ENCODE measurements around the gene PEAK1. TPM values are rescaled to one million over a fixed set of nuclear protein-coding genes. Genes with fewer than 3 reads are reported as not detected.

PEAK1 gene
- total and polyA plus RNA-seq, 2 donors (not counting 1 experiment from before 2014, with no cell fraction given), result 61.0 to 91.8 TPM

DNA sequence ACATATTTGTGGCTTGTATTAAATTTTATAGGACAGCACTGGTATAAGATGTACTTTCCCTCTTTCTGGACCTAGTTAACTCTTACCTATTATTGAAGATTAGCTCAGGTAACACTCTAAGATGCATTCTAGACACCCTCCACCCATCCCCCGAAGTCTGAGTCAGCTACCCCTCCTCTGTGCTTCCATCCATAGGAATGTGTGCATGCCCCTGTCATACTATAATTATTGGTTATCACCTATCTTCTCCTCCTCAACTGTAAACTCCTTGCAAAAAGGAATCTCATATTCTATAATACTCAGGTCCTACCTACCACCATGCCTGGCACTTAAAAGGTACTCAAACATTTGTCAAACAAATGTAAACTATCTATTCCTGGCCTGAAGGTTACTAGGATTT, 3.0 kb downstream of the PEAK1 start:
- H3K9me3 ChIP-seq (ENCODE audit: control insufficient read depth, insufficient read depth, low read depth, low read length), result no peaks in the 10 kb centered on the region
- no peaks in the 10 kb centered on the region for H3K27me3 ChIP-seq (ENCODE audit: control insufficient read depth, insufficient read depth, low read length)
- no peak overlapping the region for H2AFZ ChIP-seq (ENCODE audit: low read length)
- peak overlapping the region in 1 of 4 experiments; percentile 94 for H3K4me3 ChIP-seq (replicated peaks in 1 of 4; ENCODE audit: control extremely low read depth in 1 of 4, insufficient read depth in 1 of 4, low read depth in 3 of 4, low read length in 4 of 4)
- peaks cover 6% of the 10 kb centered on the region for H4K20me1 ChIP-seq (ENCODE audit: control insufficient read depth, extremely low read depth, insufficient read depth, low read length)
- DNase-seq (ENCODE audit: low read depth in 2 of 2), result no peak
- H3K4me1 ChIP-seq (ENCODE audit: control insufficient read depth, extremely low read depth, insufficient read depth, low read length), result peaks cover 20% of the 10 kb centered on the region
- no peak overlapping the region for H3K9ac ChIP-seq (ENCODE audit: insufficient read depth, low read length)
- H3K4me2 ChIP-seq (ENCODE audit: extremely low read depth, insufficient read depth, low read length), result peak overlapping the region; percentile 65
- H3K27ac ChIP-seq (ENCODE audit: insufficient read depth, low read length), result no peak overlapping the region
- TF ChIP-seq EZH2 (IDR thresholded peaks at IDR 0.05; ENCODE audit: low read length, missing control alignments), result no peak
- TF ChIP-seq, protein P1, sequence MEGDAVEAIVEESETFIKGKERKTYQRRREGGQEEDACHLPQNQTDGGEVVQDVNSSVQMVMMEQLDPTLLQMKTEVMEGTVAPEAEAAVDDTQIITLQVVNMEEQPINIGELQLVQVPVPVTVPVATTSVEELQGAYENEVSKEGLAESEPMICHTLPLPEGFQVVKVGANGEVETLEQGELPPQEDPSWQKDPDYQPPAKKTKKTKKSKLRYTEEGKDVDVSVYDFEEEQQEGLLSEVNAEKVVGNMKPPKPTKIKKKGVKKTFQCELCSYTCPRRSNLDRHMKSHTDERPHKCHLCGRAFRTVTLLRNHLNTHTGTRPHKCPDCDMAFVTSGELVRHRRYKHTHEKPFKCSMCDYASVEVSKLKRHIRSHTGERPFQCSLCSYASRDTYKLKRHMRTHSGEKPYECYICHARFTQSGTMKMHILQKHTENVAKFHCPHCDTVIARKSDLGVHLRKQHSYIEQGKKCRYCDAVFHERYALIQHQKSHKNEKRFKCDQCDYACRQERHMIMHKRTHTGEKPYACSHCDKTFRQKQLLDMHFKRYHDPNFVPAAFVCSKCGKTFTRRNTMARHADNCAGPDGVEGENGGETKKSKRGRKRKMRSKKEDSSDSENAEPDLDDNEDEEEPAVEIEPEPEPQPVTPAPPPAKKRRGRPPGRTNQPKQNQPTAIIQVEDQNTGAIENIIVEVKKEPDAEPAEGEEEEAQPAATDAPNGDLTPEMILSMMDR (conservative IDR thresholded peaks at IDR 0.05 in 1 of 2, IDR thresholded peaks at IDR 0.05 in 1 of 2; ENCODE audit: low read depth in 1 of 2, low read length in 2 of 2), result no peak
- H3K36me3 ChIP-seq (ENCODE audit: control insufficient read depth, insufficient read depth, low read length), result no peaks in the 10 kb centered on the region
- H3K79me2 ChIP-seq (ENCODE audit: control insufficient read depth, insufficient read depth, low read length), result peaks cover 83% of the 10 kb centered on the region

DNA sequence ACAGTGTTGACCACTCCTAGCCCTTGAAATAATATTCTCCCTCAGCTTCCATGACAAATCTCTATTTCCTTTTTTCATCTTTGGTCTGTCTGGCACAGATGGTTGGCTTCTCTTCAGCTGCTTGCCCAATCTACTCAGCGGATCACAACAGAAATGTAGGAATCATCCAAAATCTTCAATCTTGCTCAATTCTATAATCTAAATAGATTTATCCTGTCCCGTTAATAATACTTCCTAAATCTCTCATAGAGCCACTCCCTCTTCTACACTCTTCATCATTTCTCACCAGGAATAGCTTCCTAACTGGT, 3.8 kb downstream of the PEAK1 start:
- Histone ChIP-seq H3K27me3 (ENCODE audit: control insufficient read depth, insufficient read depth, low read length) (no peaks in the 10 kb centered on the region), H3K4me2 (ENCODE audit: extremely low read depth, insufficient read depth, low read length) (peak overlapping the region; percentile 52), H3K36me3 (ENCODE audit: control insufficient read depth, insufficient read depth, low read length) (no peaks in the 10 kb centered on the region), H3K27ac (ENCODE audit: insufficient read depth, low read length) (no peak overlapping the region), H3K79me2 (ENCODE audit: control insufficient read depth, insufficient read depth, low read length) (peaks cover 84% of the 10 kb centered on the region), H3K4me1 (ENCODE audit: control insufficient read depth, extremely low read depth, insufficient read depth, low read length) (peaks cover 20% of the 10 kb centered on the region), H4K20me1 (ENCODE audit: control insufficient read depth, extremely low read depth, insufficient read depth, low read length) (peaks cover 8% of the 10 kb centered on the region), H3K4me3 (replicated peaks in 1 of 4; ENCODE audit: control extremely low read depth in 1 of 4, insufficient read depth in 1 of 4, low read depth in 3 of 4, low read length in 4 of 4) (peak overlapping the region in 1 of 4 experiments; percentile 17), H3K9me3 (ENCODE audit: control insufficient read depth, insufficient read depth, low read depth, low read length) (no peaks in the 10 kb centered on the region), H3K9ac (ENCODE audit: insufficient read depth, low read length) (no peak overlapping the region), H2AFZ (ENCODE audit: low read length) (no peak overlapping the region)
- TF ChIP-seq, protein P1 (conservative IDR thresholded peaks at IDR 0.05 in 1 of 2, IDR thresholded peaks at IDR 0.05 in 1 of 2; ENCODE audit: low read depth in 1 of 2, low read length in 2 of 2), result no peak
- TF ChIP-seq EZH2 (IDR thresholded peaks at IDR 0.05; ENCODE audit: low read length, missing control alignments), result no peak
- DNase-seq (ENCODE audit: low read depth in 2 of 2), result peak; percentile 46 to 80

DNA sequence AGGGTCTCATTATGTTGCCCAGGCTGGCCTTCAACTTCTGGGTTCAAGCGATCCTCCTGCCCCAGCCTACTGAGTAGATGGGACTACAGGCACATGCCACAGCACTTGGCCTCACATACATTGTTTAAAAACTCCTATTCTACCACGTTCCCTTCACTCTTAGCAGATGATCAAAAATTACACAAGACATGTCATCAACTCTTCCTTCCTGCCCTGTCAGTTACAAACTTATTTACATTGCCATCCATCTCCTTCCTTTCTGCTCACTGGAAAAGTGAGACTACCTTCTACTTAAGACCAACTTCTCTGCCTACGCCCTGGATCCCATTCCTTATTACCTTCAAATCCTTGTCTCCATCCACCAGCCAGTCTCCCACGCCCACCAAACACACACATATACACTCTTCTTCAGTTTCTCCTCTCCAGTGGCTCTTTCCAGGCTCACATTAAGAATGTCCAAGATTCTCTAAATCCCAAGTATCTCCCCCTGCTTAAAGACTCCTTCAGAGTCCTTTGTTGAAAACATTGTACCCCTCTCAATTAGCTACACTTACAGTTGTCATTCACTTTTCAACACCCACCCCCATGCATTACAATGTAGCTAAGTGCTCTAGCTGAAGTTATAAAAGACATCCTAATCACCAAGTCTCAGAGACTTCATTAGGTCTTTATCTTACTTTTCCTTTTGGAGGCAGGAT, 4.3 kb downstream of the PEAK1 start:
- Histone ChIP-seq H3K9ac (ENCODE audit: insufficient read depth, low read length) (no peak overlapping the region), H2AFZ (ENCODE audit: low read length) (no peak overlapping the region), H3K4me1 (ENCODE audit: control insufficient read depth, extremely low read depth, insufficient read depth, low read length) (peaks cover 20% of the 10 kb centered on the region), H3K4me3 (replicated peaks in 1 of 4; ENCODE audit: control extremely low read depth in 1 of 4, insufficient read depth in 1 of 4, low read depth in 3 of 4, low read length in 4 of 4) (no peak overlapping the region), H3K36me3 (ENCODE audit: control insufficient read depth, insufficient read depth, low read length) (no peaks in the 10 kb centered on the region), H4K20me1 (ENCODE audit: control insufficient read depth, extremely low read depth, insufficient read depth, low read length) (peaks cover 8% of the 10 kb centered on the region), H3K27me3 (ENCODE audit: control insufficient read depth, insufficient read depth, low read length) (no peaks in the 10 kb centered on the region), H3K27ac (ENCODE audit: insufficient read depth, low read length) (no peak overlapping the region), H3K4me2 (ENCODE audit: extremely low read depth, insufficient read depth, low read length) (peak overlapping the region; percentile 52), H3K9me3 (ENCODE audit: control insufficient read depth, insufficient read depth, low read depth, low read length) (no peaks in the 10 kb centered on the region), H3K79me2 (ENCODE audit: control insufficient read depth, insufficient read depth, low read length) (peaks cover 88% of the 10 kb centered on the region)
- no peak for DNase-seq (ENCODE audit: low read depth in 2 of 2)
- no peak for TF ChIP-seq EZH2 (IDR thresholded peaks at IDR 0.05; ENCODE audit: low read length, missing control alignments)
- TF ChIP-seq, protein P1 (conservative IDR thresholded peaks at IDR 0.05 in 1 of 2, IDR thresholded peaks at IDR 0.05 in 1 of 2; ENCODE audit: low read depth in 1 of 2, low read length in 2 of 2), result no peak

All from fibroblast of lung (primary cell).